OCI-LY3 (cell line): ENCODE results near the gene GFPT1.

Experiments used
- H2AFZ ChIP-seq: fragments of 200-600, 300-600 bp; shearing (Covaris generic); 2 replicates; pipeline ENCODE4 v1.6.0; 2014; ENCODE audit warnings: antibody characterized with exemption, low read depth, low read length
- H3K27ac ChIP-seq: fragments of 200-600, 300-600 bp; sonication (generic); 2 replicates; pipeline ENCODE4 v1.5.1; 2014; ENCODE audit warnings: mild to moderate bottlenecking, low read length, moderate library complexity, mixed read lengths
- H3K27me3 ChIP-seq: fragments of 200-600, 300-600 bp; sonication (generic); 2 replicates; pipeline ENCODE4 v1.6.1; 2014; ENCODE audit warnings: low read depth, low read length, mixed read lengths
- H3K36me3 ChIP-seq: fragments of 200-600, 300-600 bp; sonication (generic); replicated peaks from 2 replicates; pipeline ENCODE3; 2014; ENCODE audit warnings: low read depth, low read length, mixed read lengths
- H3K4me1 ChIP-seq: fragments of 300-600, 200-600 bp; sonication (generic); 2 replicates; pipeline ENCODE4 v1.6.1; 2014; ENCODE audit warnings: low read length, mixed read lengths
- H3K4me2 ChIP-seq: fragments of 200-600, 300-600 bp; sonication (generic); 2 replicates; pipeline ENCODE4 v1.6.1; 2014; ENCODE audit warnings: low read length, mixed read lengths
- H3K4me3 ChIP-seq: fragments of 300-600, 200-600 bp; sonication (generic); 2 replicates; pipeline ENCODE4 v1.5.1; 2014; ENCODE audit warnings: antibody characterized with exemption, mild to moderate bottlenecking, low read length, moderate library complexity
- H3K79me2 ChIP-seq: fragments of 300-600, 200-600 bp; shearing (Covaris generic); 2 replicates; pipeline ENCODE4 v1.6.1; 2014; ENCODE audit warnings: mild to moderate bottlenecking, low read length, mixed read lengths
- H3K9ac ChIP-seq: fragments of 300-600, 200-600 bp; shearing (Covaris generic); 2 replicates; pipeline ENCODE4 v1.6.0; 2014; ENCODE audit warnings: mild to moderate bottlenecking, low read length, moderate library complexity
- H3K9me3 ChIP-seq: fragments of 200-600, 300-600 bp; shearing (Covaris generic); 2 replicates; pipeline ENCODE4 v1.6.1; 2014; ENCODE audit warnings: low read length, mixed read lengths; ENCODE audit not compliant: insufficient read depth
- H4K20me1 ChIP-seq: fragments of 200-600, 300-600 bp; sonication (generic); 2 replicates; pipeline ENCODE4 v1.6.1; 2016; ENCODE audit warnings: low read length, mixed read lengths; ENCODE audit not compliant: insufficient read depth
- EZH2phosphoT487 ChIP-seq: fragments of 200-600 bp; shearing (Covaris generic); IDR thresholded peaks from 2 replicates; pipeline ENCODE4 v1.6.1; 2018; ENCODE audit warnings: antibody characterized with exemption, mixed run types, low read depth
- TF ChIP-seq, protein P1 (sequence below): fragments of 200-600, 300-600 bp; sonication (generic); IDR thresholded peaks from 2 replicates; pipeline ENCODE4 v1.5.1; 2014; ENCODE audit warnings: antibody characterized with exemption, low read length, low read depth

The GFPT1 gene

DNA sequence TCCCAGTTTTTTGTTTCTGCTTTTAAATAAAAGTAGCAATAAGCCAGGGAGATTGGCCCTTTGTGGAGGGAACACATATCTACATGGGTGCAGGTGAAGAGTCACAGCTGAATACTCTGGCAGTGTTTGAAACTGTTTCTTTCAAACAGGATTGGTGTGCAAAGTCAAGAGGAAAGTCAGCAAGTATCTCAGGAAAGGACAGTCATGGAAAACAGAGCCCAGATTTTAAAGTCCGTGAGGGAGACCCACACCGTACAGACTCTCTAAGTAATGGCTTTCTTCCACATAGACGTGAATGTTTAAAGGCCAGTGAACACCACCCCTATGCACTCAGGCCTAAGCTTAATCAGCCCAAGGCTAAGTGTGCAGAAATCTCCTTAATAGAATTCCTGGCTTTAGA lies 95.3 kb downstream of the GFPT1 start:
- Histone ChIP-seq H3K36me3 (no peaks in the 10 kb centered on the region), H4K20me1 (no peaks in the 10 kb centered on the region), H2AFZ (no peak overlapping the region), H3K27ac (no peak overlapping the region), H3K4me1 (no peaks in the 10 kb centered on the region), H3K4me3 (no peak overlapping the region), H3K4me2 (no peak overlapping the region), H3K9ac (no peak overlapping the region), H3K27me3 (no peaks in the 10 kb centered on the region), H3K9me3 (no peaks in the 10 kb centered on the region), H3K79me2 (no peaks in the 10 kb centered on the region)
- TF ChIP-seq, protein P1, sequence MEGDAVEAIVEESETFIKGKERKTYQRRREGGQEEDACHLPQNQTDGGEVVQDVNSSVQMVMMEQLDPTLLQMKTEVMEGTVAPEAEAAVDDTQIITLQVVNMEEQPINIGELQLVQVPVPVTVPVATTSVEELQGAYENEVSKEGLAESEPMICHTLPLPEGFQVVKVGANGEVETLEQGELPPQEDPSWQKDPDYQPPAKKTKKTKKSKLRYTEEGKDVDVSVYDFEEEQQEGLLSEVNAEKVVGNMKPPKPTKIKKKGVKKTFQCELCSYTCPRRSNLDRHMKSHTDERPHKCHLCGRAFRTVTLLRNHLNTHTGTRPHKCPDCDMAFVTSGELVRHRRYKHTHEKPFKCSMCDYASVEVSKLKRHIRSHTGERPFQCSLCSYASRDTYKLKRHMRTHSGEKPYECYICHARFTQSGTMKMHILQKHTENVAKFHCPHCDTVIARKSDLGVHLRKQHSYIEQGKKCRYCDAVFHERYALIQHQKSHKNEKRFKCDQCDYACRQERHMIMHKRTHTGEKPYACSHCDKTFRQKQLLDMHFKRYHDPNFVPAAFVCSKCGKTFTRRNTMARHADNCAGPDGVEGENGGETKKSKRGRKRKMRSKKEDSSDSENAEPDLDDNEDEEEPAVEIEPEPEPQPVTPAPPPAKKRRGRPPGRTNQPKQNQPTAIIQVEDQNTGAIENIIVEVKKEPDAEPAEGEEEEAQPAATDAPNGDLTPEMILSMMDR: no peak
- no peak for TF ChIP-seq EZH2phosphoT487

DNA sequence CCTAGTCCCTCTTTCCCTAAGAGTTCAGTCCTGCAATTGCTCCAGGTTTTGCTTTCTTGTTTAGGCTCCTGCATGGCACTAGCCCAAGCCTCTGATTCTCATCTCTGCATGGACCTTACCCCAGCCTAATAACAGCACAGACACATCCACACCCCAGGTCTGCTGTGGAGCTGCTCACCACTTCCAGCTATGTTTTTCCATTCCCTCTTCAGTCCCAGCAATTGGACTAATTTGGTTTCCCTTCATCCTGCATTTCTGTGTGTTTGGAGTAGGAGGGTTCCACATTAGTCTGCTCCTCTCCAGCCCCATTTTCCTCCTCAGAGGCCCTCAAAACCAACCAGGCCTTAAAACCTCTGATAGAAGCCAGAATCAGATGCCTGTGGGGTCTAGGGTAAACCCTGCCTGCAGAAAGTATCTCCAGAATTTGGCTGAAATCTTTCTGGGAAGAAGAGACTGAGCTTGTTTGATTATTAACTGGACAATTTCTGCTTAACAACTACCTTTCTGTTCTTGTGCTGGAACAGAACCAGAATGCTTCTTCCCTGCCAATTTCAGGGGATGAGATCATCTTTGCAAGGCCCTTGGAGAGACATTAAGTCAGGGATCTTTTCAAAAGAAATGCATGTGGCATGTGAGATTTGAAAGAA lies 95.9 kb downstream of the GFPT1 start:
- Histone ChIP-seq H2AFZ (no peak overlapping the region), H3K27ac (no peak overlapping the region), H4K20me1 (no peaks in the 10 kb centered on the region), H3K36me3 (no peaks in the 10 kb centered on the region), H3K4me3 (no peak overlapping the region), H3K4me1 (peaks cover 2% of the 10 kb centered on the region; the same call in 1 of the 2 replicates), H3K9ac (no peak overlapping the region), H3K27me3 (no peaks in the 10 kb centered on the region), H3K79me2 (no peaks in the 10 kb centered on the region), H3K4me2 (no peak overlapping the region), H3K9me3 (no peaks in the 10 kb centered on the region)
- no peak for TF ChIP-seq EZH2phosphoT487
- TF ChIP-seq, protein P1: no peak

DNA sequence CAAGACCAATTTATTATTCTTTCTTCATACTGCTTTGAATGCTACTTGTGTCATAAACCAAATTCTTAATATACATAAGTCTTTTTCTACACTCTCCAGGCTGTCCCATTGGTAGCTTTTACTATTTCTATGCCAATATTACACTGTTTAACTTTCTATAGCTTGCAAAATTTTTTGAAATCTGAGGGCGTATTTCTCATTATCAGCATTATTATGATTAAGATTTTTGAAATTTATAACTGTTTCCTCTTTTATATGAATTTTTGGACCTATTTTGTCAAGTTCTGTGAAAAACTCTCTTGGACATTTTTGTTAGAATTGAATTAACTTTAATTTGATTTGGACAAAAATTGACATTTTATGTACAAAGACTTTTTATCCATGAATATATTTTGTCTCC lies 98.6 kb downstream of the GFPT1 start:
- H3K9me3 ChIP-seq: no peaks in the 10 kb centered on the region
- no peaks in the 10 kb centered on the region for H3K27me3 ChIP-seq
- H3K79me2 ChIP-seq: no peaks in the 10 kb centered on the region
- no peak overlapping the region for H2AFZ ChIP-seq
- H4K20me1 ChIP-seq: no peaks in the 10 kb centered on the region
- H3K4me2 ChIP-seq: no peak overlapping the region
- H3K4me1 ChIP-seq: peaks cover 11% of the 10 kb centered on the region; the same call in 1 of the 2 replicates
- TF ChIP-seq EZH2phosphoT487: no peak
- TF ChIP-seq, protein P1: no peak
- no peak overlapping the region for H3K9ac ChIP-seq
- no peak overlapping the region for H3K27ac ChIP-seq
- H3K36me3 ChIP-seq: peaks cover 4% of the 10 kb centered on the region
- H3K4me3 ChIP-seq: no peak overlapping the region

DNA sequence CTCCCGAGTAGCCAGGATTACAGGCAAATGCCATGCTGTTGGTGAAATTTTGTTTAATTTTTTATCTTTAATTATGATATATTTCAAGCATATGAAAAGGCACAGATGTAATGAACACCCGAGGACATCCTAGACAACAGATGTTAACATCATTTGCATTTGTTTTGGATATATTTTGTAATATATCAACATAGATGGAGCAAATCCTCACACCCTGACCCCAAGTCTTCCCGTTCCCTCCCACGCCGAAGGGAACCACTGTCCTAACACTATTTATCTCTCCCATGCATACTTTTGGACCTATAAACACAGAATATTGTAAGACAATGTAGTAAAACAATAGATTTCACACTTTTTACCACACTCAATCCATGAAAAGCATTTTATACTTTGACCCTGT lies 99.5 kb downstream of the GFPT1 start:
- Histone ChIP-seq H2AFZ (no peak overlapping the region), H3K27ac (no peak overlapping the region), H3K4me3 (no peak overlapping the region), H3K27me3 (0 out of 2 replicates have a peak, but pooled peaks cover 1% of the 10 kb centered on the region), H3K9ac (no peak overlapping the region), H3K79me2 (no peaks in the 10 kb centered on the region), H3K36me3 (peaks cover 4% of the 10 kb centered on the region), H3K9me3 (no peaks in the 10 kb centered on the region), H3K4me2 (no peak overlapping the region), H4K20me1 (no peaks in the 10 kb centered on the region), H3K4me1 (peaks cover 11% of the 10 kb centered on the region; the same call in 1 of the 2 replicates)
- no peak for TF ChIP-seq EZH2phosphoT487
- TF ChIP-seq, protein P1: no peak
